GM19324 (cell line): ENCODE data around the gene OLFML2A.
"Not testable (repeated sequence)": the region's sequence is repeated elsewhere in the genome, so short reads cannot be mapped to it uniquely, and the experiment has no call there.

Experiments
- ATAC-seq: cut with Tn5 transposase; IDR thresholded peaks from one replicate; pipeline ENCODE4 v1.9.1; 2021; ENCODE audit warnings: mild to moderate bottlenecking, moderate library complexity; ENCODE audit not compliant: unreplicated experiment, low FRiP score

Gene OLFML2A

DNA sequence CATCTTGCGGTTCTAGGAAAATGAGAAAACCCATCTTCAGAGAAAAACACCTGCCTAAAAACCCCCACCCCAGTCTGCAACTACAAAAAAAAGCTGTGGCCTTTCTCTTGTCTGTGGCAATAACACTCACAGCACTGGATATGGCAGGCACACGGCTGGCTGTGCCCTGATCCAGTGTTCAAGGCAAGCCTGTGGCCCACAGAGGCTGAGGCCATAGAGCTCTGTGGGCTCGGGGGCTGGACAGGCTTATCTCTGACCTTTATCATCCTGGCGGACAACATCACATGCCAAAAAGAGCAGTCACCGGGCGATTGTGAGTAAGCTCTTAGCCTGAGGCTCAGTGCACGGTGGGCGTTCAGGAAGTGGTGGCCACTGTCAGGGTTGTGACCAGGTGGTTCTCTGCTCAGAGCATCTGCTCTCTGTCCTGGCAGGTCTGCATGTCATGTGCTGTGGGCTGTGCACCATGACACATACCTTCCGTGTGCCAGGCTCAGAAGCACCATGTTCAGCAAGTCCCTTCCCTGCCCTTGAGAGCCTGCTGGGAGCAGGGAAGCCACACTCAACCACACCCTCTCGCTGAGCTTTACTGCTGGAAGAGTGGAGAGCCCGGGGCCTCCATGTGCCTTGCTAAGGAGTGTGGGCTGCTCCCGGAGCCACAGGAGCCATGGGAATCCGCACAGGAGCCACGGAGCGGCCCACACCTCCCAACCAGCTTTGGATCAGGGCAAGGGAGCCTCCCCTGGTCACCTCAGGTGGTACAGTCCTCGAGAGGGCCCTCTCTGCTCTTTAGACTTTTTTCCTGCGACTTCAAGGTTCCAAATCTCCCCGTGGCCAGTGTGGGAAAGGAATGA is 41.7 kb downstream of the OLFML2A start:
- ATAC-seq = no peak

DNA sequence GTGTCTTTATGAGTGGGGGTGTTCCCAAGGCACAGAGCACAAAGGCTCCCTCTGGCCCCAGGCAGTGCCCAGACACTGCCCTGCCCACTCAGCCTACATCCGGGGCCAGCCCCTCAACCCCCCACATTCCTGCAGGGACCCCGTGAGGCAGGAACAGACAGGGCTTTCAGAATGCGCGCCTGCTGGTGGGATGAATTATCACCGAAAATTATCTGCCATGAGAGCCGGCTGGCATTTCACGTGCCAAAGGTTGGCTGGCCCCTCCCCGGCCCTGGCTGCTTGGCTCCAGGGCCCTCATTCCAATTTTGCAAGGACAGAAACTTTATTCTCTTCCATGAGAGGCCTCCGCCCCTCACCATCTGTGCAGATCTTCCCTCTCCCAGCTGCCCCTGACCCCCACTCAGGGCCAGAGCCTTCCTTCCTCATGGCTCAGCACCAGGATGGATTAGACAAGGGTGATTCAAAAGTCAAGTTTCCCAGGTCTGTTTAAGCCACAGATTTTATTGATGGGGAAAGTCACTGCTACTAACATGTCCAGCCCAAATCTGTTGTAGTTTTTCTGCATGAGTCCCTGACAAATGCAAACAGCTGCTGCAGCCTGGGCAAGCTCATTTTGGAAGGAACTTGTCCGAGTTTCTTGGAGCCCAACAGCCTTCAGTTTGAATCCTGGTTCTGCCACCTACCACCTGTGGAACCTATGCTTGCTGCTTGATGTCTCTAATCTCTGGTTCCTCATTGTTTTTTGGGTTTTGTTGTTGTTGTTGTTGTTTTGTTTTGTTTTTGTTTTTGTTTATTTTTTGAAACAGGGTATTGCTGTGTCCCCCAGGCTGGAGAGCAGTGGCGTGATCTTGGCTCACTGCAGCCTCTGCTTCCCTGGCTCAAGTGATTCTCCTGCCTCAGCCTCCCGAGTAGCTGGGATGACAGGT is 44.0 kb downstream of the OLFML2A start:
- no peak for ATAC-seq

DNA sequence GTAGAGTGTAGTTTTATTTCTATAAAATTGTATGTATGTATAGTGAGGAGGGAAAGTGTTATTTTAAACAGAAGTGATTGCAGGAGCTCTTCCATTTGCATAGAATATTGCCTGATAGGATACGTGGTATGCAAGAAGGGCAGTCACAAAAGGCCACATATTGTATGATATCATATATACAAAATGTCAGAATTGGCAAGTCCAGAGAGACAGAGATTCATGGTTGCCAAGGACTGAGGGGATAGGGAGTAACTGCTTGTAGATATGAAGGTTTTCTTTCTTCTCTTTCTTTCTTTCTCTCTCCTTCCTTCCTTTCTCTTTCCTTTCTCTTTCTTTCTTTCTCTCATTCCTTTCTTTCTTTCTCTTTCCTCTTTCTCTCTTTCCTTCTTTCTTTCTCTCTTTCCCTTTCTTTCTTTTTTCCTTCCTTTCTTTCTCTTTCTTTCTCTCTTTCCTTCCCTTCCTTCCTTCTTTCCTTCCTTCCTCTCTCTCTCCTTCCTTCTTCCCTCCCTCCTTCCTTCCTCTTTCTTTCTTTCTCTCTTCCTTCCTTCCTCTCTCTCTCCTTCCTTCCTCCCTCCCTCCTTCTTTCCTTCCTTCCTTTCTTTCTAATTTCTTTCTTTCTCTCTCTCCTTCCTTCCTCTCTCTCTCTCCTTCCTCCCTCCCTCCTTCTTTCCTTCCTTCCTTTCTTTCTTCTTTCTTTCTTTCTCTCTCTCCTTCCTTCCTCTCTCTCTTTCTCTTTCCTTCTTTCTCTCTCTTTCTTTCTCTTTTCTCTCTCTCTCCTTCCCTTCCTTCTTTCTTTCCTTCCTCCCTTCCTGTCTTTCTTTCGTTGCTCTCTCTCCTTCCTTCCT is 51.8 kb downstream of the OLFML2A start:
- no peak for ATAC-seq

DNA sequence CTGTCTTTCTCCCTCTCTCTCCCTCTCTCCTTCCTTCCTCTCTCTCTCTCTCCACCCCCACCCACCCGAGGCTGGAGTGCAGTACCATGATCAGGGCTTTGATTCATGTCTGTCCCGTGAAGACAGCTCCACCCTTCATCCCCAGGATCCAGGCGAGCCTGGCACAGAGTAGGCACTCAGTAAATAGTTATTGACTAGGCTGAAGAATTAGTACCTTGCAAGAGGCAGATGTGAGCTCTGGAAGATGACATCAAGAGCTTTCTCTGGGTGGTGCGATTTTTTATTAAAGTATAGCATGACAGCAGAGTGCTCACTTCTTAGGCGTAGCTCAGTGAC is 52.4 kb downstream of the OLFML2A start:
- ATAC-seq = no peak

DNA sequence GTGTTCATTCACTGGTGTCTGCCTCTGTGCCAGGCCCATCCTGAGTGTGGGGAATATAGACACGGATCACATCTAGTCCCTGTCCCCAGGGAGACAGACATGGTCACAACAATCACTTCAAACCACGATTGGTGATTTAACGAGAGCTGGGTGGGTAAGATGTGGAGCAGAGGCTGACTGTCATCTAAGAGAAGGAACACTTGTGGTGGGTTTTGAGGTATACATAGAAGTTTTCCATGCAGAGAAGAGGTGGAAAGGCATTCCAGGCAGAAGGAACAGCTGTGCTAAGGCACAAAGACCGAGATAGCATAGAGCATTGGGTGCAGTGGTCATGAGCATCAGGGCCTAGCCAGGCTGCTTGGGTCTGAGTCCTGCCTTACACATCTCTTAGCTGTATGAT is 53.7 kb downstream of the OLFML2A start:
- ATAC-seq = no peak

DNA sequence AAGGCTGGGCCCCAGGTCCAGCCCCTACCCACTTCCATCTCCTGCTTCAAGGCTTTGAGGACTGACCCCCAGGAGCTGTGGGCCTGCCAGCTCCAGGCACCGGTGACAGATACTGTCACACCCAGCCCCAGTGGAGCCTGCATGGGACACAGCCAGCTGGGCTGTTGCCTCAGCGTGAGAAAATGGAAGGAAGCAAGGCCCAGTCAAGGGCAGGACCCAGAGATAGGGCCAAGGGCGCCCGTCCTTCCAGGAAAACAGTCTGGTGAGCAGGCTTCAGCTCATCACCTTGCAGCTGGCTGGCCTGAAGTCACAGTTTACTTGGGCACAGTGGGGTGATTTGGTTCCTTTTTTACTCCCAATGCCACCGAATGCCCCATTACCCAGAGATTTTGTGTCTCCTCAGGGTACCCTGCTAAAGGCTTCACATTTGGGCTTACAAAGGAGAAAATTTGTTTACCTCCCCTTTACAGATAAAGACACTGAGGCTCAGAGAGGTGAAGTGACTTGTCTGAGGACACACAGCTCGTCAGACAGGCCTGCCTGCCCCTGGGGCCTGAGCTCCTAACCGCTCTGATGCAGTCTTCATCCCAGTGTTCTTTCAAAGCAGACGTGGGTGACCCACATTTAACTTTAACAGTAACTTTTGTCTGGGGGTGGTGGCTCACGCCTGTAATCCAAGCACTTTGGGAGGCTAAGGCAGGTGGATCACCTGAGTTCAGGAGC is 54.9 kb downstream of the OLFML2A start:
- no peak for ATAC-seq

DNA sequence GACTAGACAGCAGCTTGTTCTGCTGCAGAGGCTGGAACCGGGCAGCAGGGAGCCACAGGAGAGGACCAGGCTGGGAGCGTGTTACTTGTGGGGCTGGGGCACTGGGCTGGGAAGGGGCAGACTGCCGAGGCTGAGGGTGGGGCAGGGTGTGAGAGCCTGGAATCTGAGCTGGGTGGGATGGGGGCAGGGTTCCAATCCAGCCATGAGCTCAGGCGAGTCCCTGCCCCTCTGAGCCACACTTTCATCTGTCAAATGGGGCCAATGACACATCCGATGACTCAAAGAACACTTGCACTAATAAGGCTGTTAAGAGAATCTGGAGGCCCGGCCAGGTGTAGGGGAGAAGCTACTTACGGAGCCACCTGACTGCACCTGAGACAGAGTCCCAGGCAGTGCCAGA is 57.7 kb downstream of the OLFML2A start:
- no peak for ATAC-seq

DNA sequence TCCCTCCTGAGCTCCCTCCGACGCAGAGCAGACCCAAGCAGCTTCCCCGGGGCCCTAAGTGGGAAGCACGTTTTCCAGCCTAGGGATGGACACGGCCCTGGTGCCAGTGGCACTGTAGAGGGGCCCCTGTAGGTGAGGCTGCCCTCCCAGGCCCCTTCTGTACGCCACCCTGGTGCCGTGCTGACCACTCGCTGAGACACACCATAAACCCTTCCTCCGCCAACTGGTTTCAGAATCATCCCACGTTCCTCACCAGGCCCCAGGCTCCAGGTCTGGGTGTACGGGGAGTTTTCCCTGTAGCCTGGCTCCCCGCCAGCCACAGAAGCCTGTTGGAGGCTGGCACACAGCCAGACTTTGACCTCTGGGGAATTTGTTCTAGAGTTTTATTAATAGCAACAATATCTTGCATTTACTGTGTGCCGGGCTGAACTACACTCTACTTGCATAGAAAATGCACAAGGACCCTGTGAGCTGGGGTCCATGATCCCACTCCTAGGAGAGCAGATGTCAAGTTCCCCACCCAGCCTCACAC is 58.2 kb downstream of the OLFML2A start:
- ATAC-seq = no peak

DNA sequence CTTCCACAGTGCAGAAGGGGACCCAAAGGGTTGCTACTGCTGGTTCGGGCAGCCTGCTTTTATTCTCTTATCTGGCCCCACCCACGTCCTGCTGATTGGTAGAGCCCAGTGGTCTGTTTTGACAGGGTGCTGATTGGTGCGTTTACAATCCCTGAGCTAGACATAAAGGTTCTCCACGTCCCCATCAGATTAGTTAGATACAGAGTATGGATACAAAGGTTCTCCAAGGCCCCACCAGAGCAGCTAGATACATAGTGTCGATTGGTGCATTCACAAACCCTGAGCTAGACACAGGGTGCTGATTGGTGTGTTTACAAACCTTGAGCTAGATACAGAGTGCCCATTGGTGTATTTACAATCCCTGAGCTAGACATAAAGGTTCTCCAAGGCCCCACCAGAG is 61.2 kb downstream of the OLFML2A start:
- not testable (repeated sequence) for ATAC-seq

DNA sequence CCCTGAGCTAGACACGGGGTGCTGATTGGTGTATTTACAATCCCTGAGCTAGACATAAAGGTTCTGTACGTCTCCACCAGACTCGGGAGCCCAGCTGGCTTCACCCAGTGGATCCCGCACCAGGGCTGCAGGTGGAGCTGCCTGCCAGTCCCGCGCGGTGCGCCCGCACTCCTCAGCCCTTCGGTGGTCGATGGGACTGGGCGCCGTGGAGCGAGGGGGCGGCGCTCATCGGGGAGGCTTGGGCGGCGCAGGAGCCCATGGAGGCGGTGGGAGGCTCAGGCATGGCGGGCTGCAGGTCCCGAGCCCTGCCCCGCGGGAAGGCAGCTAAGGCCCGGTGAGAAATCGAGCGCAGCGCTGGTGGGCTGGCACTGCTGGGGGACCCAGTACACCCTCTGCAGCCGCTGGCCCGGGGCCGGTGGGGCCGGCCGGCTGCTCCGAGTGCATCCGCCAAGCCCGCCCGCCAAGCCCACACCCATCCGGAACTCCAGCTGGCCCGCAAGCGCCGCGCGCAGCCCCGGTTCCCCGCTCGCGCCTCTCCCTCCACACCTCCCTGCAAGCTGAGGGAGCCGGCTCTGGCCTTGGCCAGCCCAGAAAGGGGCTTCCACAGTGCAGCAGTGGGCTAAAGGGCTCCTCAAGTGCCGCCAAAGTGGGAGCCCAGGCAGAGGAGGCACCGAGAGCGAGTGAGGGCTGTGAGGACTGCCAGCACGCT is 61.8 kb downstream of the OLFML2A start:
- not testable (repeated sequence) for ATAC-seq

DNA sequence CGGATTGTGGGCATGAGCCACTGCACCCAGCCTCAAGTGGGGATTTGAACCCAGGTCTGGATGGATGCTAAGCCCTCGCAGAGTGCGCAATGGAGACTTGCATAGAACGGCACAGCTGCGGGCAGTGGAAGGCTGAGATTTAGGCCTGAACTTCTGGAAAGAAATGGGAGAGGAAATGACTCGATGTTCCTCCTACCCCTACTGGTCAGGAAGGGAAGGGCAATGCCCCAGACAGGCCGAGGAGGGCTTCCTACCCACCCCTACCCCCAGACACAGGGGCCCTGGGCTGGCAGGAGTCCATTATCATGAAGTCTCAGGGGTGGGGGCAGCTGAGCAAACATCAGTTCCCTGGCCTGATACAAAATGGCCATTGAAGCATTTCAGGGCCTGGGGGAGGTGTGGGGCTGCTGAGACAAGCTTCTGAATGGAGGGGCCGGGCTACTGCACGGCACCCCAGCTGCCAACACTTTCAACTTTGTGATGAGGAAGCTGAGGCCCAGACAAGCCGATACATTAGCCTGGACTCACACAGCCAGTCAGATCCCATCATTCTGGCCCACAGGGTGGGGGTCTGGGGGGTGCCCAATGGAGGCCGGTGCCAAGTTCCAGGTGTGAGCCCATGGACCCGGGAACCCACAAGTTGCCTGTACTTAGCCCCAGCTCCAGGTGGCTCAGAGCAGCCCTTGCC is 62.8 kb downstream of the OLFML2A start:
- ATAC-seq = no peak

DNA sequence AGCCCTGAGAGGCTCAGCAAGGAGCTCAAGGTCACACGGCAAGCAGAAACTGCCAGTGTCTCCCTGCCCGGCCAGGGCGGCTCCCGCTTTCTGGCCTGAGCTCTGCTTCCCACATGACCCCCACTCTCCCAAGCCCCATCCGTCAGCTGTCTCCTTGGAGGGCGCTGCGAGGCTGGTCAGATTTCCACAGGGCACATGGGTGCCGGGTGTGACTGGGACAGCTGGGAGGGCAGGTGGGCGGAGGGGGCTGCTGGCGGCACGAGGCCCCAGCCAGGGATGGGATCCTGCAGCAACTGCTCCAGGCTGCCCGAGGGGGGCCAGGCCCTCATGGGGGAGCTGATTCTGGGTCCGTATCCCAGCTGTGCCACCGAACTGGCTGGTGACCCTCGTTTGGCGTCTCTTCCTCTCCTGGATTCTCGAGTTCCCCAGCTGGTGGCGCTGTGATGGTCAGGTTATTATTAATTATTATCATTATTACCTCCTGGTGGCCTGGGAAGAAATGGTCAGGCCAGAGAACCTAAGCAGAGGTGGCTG is 63.4 kb downstream of the OLFML2A start:
- ATAC-seq = no peak

DNA sequence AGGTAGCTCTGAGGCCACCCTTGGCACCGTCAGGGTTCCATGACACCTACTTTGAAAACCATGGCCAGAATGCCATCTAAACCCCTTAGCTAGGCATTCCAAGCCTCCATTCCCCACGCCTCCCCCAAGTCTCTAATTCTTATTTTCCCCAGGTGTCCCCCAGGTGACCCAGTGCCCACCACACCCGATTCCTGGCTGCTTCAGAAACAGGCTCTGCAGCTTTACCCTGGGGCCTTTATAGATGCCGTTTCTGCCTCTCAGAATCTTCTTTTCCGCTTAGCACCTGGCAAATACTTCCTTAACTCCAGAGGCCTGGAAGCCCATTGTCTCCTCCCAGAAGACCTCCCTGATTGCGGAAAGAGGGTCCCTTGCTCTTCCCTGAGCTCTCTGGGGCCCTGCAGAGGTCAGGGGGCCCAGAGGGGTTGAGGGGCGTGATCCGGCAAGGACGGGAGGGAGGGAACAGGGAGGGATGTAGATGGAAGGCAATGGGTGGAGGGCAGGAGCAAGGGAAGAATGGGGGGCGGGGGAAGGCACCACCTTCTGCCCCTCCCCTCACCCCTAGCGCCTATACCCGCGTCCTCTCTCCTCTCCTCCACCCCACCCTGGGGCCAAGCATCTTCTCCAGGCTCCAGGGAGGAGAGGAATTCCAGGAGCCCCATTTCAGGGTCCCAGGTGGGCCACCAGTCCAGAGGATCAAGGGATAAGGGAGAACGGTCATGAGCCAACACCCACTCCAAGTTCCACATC is 64.3 kb downstream of the OLFML2A start:
- ATAC-seq = no peak

DNA sequence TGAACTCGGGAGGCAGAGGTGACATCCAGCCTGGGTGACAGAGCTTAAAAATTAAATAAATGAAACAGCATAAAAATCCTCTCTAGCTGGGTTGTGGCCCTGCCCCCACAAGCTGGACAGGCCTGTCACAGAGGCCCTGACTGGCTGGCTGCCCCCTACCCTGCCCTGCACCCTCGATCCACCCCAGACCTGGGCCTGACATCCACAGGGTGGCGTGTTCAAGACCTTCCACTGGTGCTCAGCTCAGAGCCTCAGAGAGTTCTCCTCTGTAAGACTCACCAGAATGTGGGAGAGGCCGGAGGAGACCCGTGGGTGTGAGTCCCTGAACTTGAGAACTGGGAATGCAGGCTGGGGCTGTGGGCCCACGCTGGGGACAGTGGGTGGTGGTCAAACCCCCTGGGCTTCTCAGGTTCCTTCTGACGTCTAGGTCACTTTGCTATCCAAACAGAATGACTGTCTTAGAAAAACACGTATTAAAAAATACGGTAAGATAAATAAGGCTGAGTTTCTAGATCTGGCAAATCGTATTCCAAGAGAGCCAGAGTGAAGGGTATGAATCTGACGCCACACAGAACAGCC is 66.6 kb downstream of the OLFML2A start:
- ATAC-seq = no peak

DNA sequence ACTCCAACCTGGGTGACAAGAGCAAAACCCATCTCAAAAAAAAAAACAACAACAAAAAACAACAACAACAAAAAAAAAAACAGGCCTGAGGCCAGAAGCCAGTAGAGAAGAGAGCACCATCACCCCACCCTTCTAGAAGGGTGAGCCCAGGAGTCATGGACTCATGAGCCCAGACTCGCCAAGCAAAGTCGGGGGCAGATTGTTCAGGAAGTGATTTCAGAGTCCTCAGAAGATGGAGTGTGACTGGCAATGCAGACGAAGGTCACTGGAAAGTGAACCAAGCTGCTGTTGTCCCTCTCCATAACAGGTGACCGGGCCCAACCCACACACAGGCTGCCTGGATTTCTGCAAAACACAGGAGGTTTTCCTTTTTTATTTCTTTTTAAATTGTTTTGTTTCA is 67.4 kb downstream of the OLFML2A start:
- no peak for ATAC-seq

DNA sequence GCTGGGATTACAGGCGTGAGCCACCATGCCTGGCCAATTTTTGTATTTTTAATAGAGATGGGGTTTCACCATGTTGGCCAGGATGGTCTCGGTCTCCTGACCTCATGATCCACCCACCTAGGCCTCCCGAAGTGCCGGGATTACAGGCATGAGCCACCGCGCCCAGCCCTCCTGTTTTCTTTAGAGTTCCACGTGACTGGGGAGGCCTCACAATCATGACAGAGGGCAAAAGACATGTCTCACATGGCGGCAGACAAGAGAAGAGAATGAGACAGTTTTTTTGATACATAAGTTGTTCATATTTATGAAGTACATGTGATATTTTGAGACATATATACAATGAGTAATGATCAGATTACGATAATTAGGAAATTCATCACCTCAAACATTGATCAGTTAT is 69.5 kb downstream of the OLFML2A start:
- ATAC-seq = not testable (repeated sequence)

DNA sequence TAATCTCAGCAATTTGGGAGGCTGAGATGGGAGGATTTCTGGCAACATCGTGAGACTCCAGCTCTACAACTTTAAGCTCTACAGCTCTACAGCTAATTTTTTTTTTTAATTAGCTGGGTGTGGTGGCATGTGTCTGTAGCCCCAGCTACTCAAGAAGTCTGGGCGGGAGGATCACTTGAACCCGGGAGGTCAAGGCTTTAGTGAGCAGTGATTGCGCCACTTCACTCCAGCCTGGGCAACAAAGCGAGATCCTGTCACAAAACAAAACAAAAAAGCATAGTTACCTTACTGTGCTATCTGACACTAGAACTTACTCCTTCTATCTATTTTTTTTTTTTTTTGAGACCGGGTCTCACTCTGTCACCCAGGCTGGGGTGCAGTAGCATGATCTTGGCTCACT is 70.0 kb downstream of the OLFML2A start:
- no peak for ATAC-seq
